ENCODE data around the gene FAM177B. TPM values are rescaled to one million over a fixed set of nuclear protein-coding genes. Genes with fewer than 3 reads are reported as not detected.

The FAM177B gene
- total RNA-seq, 4 donors from 2014 or later: 0.33 TPM; not detected in 3

GRCh38 chr1:222794656-222795474 lies 57.9 kb downstream of the FAM177B start:
- Histone ChIP-seq H3K4me1 (peaks cover 0 to 13% of the 10 kb centered on the region in 2 donors), H3K9me3 (no peaks in the 10 kb centered on the region), H3K36me3 (no peaks in the 10 kb centered on the region), H3K27ac (peak overlapping the region in 2 of 3 donors; percentile 6 to 10), H3K27me3 (no peaks in the 10 kb centered on the region), H3K4me3 (replicated peaks in 1 of 3) (no peak overlapping the region)
- TF ChIP-seq, protein P1, sequence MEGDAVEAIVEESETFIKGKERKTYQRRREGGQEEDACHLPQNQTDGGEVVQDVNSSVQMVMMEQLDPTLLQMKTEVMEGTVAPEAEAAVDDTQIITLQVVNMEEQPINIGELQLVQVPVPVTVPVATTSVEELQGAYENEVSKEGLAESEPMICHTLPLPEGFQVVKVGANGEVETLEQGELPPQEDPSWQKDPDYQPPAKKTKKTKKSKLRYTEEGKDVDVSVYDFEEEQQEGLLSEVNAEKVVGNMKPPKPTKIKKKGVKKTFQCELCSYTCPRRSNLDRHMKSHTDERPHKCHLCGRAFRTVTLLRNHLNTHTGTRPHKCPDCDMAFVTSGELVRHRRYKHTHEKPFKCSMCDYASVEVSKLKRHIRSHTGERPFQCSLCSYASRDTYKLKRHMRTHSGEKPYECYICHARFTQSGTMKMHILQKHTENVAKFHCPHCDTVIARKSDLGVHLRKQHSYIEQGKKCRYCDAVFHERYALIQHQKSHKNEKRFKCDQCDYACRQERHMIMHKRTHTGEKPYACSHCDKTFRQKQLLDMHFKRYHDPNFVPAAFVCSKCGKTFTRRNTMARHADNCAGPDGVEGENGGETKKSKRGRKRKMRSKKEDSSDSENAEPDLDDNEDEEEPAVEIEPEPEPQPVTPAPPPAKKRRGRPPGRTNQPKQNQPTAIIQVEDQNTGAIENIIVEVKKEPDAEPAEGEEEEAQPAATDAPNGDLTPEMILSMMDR (IDR thresholded peaks at IDR 0.05): no peak
- no peak for TF ChIP-seq POLR2A (IDR thresholded peaks at IDR 0.05)
- intact Hi-C loops (cut with DNase I): loop anchor here (5.0 to 10.0 kb wide), 2 partner anchors 287 to 330 kb away; no protein-coding TSS in a partner anchor
- WGBS, 2 donors: 81 to 82% methylated on average over 3 to 6 of the region's 6 CpGs
- peak; percentile 65 to 75 for DNase-seq

DNA sequence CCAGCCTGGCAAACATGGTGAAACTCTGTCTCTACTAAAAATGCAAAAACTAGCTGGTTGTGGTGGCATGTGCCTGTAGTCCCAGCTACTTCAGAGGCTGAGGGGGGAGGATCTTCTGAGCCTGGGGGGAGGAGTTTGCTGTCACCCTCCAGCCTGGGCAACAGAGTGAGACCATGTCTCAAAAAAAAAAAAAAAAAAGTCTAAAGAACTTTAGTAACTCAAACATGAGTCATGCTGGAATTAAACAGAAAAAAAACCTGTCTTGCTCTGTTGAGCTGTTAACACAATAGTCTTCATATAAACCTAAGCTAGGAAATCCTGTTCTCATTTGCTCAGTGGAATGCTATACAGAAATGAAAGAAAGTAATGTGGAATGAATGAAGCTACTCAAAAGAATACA lies 61.1 kb downstream of the FAM177B start:
- Histone ChIP-seq H3K27ac (peak overlapping the region; percentile 28 to 78 (median 64)), H3K9me3 (no peaks in the 10 kb centered on the region), H3K4me3 (replicated peaks in 1 of 3) (no peak overlapping the region), H3K36me3 (no peaks in the 10 kb centered on the region), H3K4me1 (peaks cover 0 to 13% of the 10 kb centered on the region in 2 donors), H3K27me3 (no peaks in the 10 kb centered on the region)
- intact Hi-C loops (cut with DNase I): loop anchor here (10.0 kb wide), 1 partner anchor 327 kb away; no protein-coding TSS in a partner anchor
- peak; percentile 75 to 78 for DNase-seq
- TF ChIP-seq POLR2A (IDR thresholded peaks at IDR 0.05): no peak
- TF ChIP-seq, protein P1 (IDR thresholded peaks at IDR 0.05): no peak

DNA sequence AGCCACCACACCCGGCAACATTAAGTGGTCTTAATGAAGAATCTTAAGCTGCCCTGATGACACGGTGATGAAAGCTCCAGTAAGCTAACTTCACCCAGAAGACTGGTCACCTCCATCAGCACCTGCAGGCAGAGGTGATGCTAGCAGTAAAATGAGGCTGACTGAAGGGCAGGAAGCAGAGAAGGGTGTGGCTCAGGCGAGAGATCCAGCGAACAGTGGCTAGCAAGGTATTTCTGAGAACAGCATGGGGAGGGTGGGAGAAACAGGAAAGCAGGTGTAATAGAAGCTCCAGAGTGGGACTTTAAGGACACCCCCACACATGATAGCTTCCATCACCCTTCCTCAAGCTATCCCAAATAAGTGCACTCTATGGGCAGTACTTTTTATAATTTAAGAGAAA lies 62.0 kb downstream of the FAM177B start:
- WGBS, 2 donors: 88 to 89% methylated on average over 4 of the region's 4 CpGs
- intact Hi-C loops (cut with DNase I): loop anchor here (10.0 kb wide), 1 partner anchor 326 kb away; no protein-coding TSS in a partner anchor

More for the DNA sequence above, 62.0 kb downstream of the FAM177B start:
- Histone ChIP-seq H3K4me3 (replicated peaks in 1 of 3) (no peak overlapping the region), H3K27me3 (no peaks in the 10 kb centered on the region), H3K9me3 (no peaks in the 10 kb centered on the region), H3K27ac (peak overlapping the region in 2 of 3 donors; percentile 7 to 78), H3K36me3 (no peaks in the 10 kb centered on the region), H3K4me1 (peaks cover 0 to 13% of the 10 kb centered on the region in 2 donors)
- no peak for TF ChIP-seq POLR2A (IDR thresholded peaks at IDR 0.05)
- TF ChIP-seq, protein P1 (IDR thresholded peaks at IDR 0.05): no peak
- DNase-seq: no peak

Other genes starting within 250 kb of the FAM177B start
- gene HHIPL2, start 189.1 kb upstream of the FAM177B start, total RNA-seq: 1 to 10 TPM in 3 of 4 donors, under 1 TPM in 1; 0.78 to 4.3 (median 1.9) TPM
- 10 to 100 TPM in 3 of 4 donors, 1 to 10 TPM in 1; 7.4 to 18.4 (median 15.0) TPM for gene TAF1A, start 147.3 kb upstream of the FAM177B start, total RNA-seq
- 10 to 100 TPM; 58.0 to 96.3 (median 70.0) TPM for gene MIA3, start 119.1 kb upstream of the FAM177B start, total RNA-seq
- 10 to 100 TPM; 48.2 to 61.9 (median 52.7) TPM for gene AIDA, start 24.7 kb upstream of the FAM177B start, total RNA-seq
- gene BROX, start 24.6 kb upstream of the FAM177B start, total RNA-seq: 10 to 100 TPM; 48.8 to 95.3 (median 80.4) TPM
- 10 to 100 TPM; 11.5 to 21.4 (median 15.9) TPM for gene DISP1, start 77.8 kb downstream of the FAM177B start, total RNA-seq

All from thyroid gland (tissue), 4 donors.